Activated CD8-positive, alpha-beta memory T cell treated with anti-CD3 and anti-CD28 coated beads, Interleukin-2, amount 50 U/mL, for 1 hour (primary cell): ENCODE results near the gene L3HYPDH.
"Not testable (repeated sequence)": the region's sequence is repeated elsewhere in the genome, so short reads cannot be mapped to it uniquely, and the experiment has no call there.

Source experiments
- DNase-seq: peaks from one replicate; pipeline ENCODE4 v3.0.0-alpha.2; 2020; ENCODE audit errors: extremely low read depth

L3HYPDH gene

DNA sequence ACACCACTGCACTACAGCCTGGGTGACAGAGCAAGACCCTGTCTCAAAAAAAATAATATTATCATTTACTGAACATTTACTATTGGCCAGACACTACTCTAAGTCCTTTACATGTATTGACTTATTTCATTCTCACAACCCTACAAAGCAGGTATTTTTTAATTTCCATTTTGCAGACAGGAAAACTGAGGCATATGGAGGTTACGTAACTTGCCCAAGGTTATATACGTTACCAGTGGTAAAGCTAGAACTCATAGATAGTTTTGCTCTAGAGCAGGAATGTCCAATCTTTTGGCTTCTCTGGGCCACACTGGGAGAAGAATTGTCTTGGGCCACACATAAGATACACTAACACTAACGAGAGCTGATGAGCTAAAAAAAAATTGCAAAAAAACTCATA lies 5.7 kb downstream of the L3HYPDH start:
- DNase-seq, result no peak

DNA sequence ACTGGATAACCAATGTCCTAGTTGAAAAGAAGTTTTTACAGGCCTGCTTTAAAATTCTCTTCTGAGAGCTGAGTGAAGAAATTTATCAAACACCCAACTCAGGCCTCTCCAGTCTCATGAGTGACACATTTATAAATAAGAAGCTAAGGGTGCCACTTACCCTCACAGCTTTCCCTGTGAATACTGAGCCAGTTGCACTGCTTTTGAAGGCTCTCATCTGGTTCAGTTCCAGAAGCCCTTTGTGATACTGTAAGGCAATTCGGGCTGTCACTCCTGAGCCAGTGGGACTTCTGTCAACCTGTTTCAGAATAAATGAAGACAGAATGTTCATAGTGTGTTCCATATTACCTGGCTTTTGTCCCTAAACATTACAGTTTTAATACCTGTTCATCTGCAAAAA lies 8.5 kb downstream of the L3HYPDH start:
- no peak for DNase-seq

DNA sequence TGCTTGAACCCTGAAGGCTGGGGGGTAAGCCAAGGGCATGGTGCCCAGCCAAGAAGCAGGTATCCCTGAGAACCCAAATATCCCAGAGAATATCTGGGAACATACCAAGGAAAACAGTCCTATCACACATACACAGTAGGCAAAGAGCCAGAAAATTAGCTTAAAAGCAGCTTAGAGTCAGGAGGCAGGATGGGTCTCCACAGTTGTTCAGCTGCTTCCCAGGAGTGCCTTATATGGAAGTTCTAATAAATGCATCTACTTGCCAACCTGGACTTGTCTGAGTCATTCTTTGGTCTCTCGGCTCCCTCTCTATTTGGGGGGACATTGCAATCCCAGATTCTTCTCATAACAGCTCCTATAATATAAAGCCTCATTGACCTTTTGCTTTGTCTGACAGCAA lies 10.0 kb downstream of the L3HYPDH start:
- no peak for DNase-seq

DNA sequence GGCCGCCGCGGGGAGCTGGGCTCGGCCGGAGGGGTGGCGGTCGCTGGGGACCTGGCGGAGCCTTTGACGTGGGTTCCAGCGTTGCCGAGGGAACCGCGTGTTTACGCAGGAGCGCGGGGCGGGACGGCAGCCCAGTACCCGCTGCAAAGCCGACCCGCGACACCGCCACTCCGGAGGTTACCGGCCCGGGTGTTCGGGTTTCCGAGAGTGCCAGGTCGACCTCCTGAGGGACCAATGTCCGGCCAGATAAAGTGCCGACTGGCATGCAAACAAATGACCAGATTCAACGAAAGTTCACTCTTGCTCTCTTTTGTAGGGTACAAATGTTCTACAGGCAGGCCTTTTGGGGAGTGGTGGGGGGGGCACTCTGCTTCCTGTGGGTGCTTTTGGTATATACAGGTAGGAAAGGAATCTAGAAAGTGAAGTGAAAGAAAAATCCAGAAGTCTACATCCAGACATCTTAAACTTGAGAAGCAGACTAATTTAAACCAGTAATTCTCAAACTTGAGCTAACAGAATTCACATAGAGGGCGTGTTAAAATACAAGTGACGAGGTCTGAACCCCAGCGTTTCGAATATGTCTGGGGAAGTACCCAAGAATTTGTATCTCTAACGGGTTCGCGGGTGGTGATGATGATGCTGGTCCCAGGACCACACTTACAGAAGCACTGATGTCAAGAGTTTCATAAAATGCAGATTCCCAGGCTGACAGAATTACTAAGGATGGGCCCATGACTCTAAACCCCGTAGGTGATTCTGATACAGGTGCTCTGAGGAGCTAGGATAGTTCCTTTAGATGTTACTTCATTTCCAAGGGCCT lies 18.7 kb downstream of the L3HYPDH start, which contains the start of gene GPR135:
GPR135 (minus strand) TSS at position 65 of the 820 bp plus-strand sequence. CDS start 154 bp downstream, outside the sequence.
- DNase-seq, result no peak

DNA sequence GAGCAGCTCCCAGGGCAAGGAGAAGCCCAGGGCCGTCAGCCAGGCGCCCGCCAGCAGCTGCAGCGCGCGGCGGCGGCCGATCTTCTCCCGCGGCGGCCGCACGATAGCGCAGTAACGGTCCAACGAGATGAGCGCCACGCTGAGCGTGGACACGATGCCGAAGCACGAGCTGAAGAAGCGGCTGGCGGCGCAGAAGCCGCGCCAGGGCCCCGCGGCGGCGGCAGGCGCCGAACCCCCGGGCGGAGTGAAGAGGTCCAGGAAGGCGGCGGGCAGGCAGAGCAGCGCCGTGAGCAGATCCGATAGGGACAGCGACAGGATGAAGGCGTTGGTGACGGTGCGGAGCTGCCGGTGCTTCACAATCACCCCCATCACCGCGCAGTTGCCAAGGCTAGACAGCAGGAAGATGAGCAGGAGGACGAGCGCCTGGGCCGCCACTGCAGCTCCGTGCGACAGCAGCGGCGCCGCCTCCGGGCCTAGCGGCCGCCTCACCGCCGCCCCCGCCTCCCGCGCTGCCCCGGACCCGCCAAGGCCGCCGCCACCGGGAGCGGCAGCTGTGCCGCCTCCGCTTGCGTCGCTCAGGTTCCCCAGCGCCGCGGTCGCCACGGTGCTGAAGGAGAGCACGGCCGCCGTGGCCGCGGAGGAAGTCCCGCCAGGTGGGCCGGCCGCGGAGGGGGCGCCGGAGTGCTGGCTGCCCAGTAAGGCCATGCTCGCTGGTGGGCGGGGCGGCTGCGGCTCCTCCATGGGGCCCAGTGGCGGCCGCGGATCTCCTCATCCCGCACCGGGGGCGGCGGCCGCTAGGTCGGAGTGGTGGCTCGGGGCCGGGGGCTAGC lies 19.5 kb downstream of the L3HYPDH start:
- no peak for DNase-seq

DNA sequence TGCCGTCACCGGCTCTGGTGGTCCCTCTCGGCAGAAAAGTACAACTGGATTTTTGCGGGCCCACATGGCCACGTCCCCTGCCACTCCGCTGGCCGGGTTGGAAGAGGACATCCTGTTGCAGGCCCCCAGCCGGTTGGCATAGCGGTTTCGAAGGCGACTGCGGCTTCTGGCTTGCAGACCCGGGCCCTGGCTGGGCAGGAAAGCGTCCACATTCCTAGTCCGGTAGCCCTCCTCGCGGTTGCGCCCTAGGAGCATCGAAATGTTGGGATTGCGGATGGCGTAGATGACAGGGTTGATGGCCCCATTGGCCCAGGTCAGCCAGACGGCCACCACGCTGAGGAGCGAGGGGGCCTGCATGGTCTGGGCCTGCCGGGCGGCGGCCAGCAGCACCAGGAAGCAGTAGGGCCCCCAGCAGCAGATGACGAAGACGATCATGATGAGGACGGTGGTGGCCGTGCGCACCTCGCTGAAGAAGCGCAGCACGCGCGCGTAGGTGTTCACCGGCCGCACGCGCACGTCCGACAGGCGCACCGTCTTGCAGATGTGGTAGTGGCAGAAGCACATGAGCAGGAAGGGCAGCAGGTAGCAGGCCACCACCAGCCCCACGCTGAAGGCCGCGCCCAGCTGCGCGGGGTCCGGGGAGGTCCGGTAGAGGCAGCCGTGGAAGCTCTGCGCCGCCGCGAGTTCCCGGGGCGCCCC lies 20.3 kb downstream of the L3HYPDH start:
- no peak for DNase-seq

DNA sequence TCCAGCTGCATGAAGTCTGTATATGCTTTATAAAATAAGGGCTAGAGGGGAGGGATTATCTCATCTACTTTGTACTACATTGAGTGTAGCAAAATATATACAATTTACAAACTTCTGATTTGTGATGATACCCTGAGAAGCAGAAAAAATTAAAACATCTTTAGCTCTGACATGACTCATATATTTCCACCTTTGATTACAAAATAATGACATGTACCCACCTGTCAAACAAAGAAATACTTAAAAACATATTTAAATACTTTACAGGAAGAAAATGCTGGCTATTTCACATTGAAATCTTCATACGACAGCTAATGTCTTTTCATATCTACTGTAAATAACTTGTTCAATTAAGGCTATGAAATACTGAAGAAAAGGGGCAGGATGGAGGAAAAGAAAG lies 22.3 kb downstream of the L3HYPDH start:
- DNase-seq, result no peak

DNA sequence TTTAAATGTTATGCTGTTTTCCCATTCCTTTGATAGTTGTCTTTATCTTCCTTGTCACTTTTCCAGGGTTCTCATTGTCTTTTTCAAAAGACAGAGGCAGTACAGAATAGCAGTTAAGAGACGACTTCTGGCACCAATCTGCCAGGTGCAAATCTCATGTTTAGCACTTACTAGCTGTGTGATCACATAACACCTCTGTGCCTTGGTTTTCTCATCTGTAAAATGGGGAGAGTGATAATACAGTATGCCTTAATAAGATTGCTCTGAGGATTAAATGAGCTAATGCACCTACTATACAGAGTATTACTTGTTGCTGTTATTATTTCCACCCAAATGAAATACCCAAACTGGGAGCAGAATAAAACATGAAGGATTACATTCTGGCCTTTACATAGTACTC lies 23.8 kb downstream of the L3HYPDH start:
- DNase-seq, result no peak

DNA sequence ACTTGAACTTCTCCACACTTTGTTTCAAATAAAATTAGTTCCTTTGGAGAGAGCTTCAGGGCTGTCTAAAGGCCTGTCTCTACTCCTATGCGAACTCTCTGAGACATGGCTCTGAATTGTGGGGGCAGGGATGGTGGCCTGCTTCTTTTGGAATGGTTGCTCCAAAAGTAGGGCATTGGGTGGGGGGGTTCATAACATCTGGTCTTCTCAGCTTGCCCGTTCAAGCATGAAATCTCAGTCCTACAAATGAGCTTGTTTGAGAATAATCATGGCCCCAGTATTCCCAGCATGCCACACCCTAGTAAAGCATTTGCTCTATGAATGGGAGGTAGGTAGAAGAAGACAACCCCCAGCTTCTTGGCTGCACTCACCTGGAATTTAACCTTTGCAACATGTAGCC lies 25.7 kb downstream of the L3HYPDH start:
- DNase-seq, result no peak

DNA sequence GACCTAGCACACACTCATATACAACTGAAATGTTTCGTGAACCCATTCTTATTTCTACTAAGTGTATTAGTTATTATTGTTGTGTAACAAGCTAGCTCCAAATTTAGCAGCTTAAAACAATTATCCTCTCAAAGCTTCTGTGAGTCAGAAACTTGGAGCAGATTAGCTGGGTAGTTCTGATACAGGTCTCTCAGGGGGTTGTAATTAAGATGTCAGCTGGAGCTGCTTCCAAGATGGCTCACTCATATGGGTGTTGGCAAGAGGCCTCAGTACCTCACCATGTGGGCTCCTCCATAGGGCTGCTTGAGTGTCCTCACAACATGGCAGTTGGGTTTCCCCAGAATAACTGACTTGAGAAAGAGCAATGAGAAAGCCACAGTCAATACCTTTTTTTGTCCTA lies 28.8 kb downstream of the L3HYPDH start:
- DNase-seq, result no peak

DNA sequence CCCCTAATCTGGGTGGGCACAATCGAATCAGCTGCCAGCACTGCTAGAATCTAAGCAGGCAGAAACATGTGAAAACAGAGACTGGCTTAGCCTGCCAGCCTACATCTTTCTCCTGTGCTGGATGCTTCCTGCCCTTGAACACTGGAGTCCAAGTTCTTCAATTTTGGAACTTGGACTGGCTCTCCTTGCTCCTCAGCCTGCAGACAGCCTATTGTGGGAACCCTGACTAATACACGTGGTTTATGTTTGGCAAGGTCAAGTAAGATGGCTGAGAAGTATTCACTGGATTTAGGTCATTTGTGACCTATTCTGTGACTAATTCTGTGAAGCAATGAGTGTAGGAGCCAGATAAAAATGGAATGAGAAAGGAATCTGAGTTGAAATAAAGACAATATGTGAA lies 30.1 kb downstream of the L3HYPDH start:
- no peak for DNase-seq

DNA sequence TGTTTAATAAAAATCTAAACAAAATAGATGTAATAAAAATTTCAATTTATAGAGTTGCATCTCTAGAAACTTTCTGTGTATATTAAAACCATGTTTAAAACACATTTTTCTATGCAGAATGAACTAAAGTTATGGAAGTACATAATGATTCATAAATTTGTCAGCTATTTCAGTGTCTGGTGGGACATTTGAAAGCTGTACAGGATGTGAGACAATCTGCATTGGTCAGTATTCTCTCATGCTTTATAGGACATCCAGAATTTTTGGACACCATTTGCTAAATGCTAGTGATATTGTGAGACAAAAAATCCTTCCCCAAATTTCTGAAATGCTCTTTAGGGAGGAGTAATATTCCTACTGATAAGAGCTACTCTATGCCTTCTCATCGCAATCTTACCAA lies 32.4 kb downstream of the L3HYPDH start:
- no peak for DNase-seq

DNA sequence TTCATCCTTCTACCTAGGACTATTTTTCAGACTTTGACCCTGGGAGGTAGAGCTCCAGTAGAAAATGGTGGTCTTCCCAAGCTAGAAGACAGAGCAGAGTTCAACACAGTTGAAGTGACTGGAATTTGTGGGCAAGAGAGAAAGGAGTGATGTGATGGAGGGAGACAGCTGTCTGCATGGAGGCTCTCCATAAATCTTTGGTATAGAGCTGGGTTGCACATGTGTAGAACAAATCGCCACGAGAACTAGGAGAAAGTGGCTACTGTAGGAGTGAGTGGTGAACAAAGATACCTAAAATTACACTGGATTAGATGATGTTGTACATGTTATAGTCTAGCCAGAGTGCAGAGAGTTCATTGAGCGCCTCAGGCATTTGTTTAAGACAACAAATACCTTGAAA lies 33.5 kb downstream of the L3HYPDH start:
- no peak for DNase-seq

DNA sequence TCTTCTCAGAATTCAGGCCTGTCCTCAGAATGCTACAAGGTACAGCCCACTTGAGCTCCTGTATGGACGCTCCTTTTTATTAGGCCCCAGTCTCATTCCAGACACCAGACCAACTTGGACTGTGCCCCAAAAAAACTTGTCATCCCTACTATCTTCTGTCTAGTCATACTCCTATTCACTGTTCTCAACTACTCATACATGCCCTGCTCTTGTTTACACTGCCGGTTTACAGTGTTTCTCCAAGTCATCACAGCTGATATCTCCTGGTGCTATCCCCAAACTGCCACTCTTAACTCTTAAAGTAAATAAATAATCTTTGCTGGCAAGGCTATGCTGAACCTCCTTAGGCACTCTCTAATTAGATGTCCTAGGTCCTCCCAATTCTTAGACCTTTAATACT lies 35.5 kb downstream of the L3HYPDH start:
- DNase-seq, result not testable (repeated sequence)

DNA sequence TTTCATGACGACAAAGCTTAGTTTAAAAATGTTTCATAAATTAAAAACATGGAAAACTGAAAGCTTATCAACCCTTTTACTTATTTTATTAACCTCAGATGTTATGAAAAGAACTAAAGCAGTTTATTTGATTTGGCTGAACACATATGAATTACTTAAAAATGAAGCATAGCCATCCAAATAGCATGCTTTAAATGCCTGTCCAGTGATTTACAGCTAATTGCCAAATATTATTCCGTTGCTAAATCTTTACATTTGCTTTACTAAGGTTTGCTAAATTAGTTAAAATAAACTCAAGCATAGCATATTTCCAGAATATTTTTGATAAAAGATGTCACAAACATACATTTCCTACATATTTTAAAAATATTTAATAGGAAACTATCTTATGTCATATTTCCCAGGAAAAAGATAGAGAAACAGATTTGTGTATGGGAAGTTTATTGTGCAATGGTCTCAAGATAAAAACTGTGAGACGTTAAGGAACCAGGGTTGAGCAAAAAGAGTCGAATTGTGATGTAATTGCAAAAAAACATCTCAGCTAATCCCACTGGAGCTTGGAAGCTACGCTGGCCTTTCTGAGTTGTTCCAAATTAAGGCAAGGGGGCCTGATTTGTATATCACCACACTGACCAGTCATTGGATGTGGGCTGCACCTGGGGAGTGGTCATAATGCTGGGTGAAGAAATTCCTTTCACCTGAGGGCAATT lies 44.8 kb downstream of the L3HYPDH start:
- no peak for DNase-seq

DNA sequence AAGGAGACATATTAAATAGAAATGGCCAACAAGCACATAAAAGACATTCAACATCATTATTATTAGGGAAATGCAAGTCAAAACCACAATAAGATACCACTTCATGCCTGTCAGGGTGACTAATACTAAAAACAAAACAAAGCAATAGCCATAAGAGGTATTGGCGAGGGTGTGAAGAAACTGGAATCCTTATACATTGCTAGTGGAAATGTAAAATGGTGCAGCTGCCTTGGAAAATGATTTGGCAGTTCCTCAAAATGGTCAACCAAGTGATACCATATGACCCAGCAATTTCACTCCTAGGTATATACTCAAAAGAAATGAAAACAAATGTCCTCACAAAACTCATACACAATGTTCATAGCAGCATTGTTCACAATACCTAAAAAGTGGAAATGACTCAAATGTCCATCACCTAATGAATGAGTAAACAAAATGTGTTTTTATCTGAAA lies 46.0 kb downstream of the L3HYPDH start:
- no peak for DNase-seq

DNA sequence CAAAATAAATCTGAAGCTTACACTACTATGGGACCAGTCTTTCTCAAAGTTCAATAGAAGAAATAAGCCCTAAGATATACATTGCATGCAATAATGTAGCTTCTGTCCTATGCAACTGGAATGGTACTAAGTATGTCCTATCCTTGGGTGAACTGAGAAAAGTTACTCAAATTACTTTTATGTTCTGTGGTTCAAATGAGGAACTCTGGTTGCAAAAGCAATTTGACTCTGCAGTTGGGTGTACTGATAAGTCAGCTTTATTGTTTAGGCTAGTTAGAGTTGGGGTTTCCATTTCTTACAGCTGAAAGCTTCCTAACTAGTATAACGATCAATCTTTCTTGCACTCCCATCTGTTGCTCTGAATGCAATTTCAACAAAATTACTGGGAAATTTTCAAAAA lies 48.2 kb downstream of the L3HYPDH start:
- no peak for DNase-seq

DNA sequence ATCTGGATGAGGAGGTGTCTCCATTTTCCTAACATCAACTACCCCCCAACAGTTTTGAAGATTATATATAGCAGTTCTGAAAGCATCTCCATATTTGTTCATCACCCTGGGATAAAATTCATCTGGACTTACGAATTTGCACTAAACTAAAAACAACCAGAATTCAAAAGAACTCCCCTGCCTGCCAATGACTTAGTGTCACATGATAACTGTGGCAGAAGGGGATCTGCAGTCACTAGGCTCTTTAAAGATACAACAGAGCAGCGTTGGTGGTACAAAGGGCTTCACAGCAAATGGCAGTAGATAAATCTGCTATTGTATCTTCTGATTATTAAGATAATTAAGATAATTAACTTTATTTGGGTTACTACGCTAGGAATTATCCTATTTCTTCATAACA lies 49.1 kb downstream of the L3HYPDH start:
- DNase-seq, result no peak

DNA sequence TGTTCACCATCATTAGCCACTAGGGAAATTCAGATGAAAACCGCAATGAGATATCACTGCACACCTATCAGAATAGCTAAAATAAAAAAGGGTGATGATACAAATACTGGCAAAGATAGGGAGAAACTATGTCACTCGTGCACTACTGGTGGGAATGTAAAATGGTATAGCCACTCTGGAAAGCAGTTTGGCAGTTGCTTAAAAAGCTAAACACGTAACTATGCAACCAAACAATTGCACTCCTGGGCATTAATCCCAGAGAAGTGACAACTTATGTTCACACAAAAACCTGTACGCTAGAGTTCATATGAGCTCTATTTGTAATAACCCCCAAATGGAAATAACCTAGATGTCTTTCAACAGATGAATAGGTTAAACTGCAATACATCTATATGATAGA lies 54.4 kb downstream of the L3HYPDH start:
- no peak for DNase-seq

DNA sequence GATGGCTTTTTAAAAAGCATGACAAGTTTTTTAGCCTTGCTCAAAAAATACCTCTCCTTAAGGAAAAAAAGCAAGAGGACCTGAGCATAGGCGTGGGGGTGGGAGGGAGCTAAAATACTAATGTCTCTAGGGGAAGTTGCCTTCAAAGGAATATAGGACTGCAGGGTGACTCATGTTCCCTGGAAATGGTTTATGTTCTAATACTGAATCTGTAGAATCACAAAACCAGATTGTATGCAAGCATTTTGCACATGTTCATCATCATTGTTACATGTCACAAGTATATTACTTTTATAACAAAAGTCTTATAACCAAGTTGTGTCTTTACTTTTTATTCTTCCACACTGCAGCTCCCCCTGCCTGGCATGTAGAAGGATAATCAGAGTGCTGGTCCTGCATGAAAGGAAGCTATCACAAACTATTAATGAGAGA lies 55.6 kb downstream of the L3HYPDH start:
- DNase-seq, result no peak
